Epithelial cell of esophagus (primary cell): ENCODE measurements around the gene CFAP61.
"Not testable (repeated sequence)": the region's sequence is repeated elsewhere in the genome, so short reads cannot be mapped to it uniquely, and the experiment has no call there.

ENCODE experiments used
- DNase-seq: peaks from one replicate; pipeline ENCODE4 v3.0.0; 2010; ENCODE audit warnings: low read depth
- H3K4me3 ChIP-seq: 2 replicates; pipeline ENCODE4 v1.5.1; 2011; ENCODE audit warnings: mild to moderate bottlenecking, low read length, control low read depth
- CTCF ChIP-seq: IDR thresholded peaks from 2 replicates; pipeline ENCODE4 v1.5.1; 2011; ENCODE audit warnings: low read depth, mild to moderate bottlenecking, low read length, control low read depth, inconsistent platforms; ENCODE audit not compliant: insufficient read depth; ENCODE audit errors: missing control alignments

The CFAP61 gene

GRCh38 chr20:20052074-20052970 is at the start of gene CFAP61, which contains the start of gene CRNKL1:
Gene CFAP61, plus strand, starts transcription at chr20:20052532. Its CDS starts 4,122 bp downstream, at chr20:20056654.
Gene CRNKL1, minus strand, starts transcription at chr20:20052466. Its CDS starts 124 bp downstream, at chr20:20052342.
- no peak for TF ChIP-seq CTCF
- H3K4me3 ChIP-seq, result peak within 1 kb of the TSS; percentile 66
- DNase-seq, result peak; percentile 97

- no peak overlapping the region for H3K4me3 ChIP-seq
- TF ChIP-seq CTCF, result no peak
- DNase-seq, result peak; percentile 63
These were observed 49.0 kb upstream of the CFAP61 start for GRCh38 chr20:20003031-20003954.

GRCh38 chr20:20003955-20004322 is 48.4 kb upstream of the CFAP61 start:
- not testable (repeated sequence) for H3K4me3 ChIP-seq, DNase-seq

GRCh38 chr20:20005342-20005741 is 47.0 kb upstream of the CFAP61 start:
- no peak overlapping the region for H3K4me3 ChIP-seq
- no peak for DNase-seq
- no peak for TF ChIP-seq CTCF

GRCh38 chr20:20009784-20010253 is 42.5 kb upstream of the CFAP61 start:
- no peak for DNase-seq
- TF ChIP-seq CTCF, result no peak
- H3K4me3 ChIP-seq, result no peak overlapping the region

- no peak for DNase-seq
- no peak for TF ChIP-seq CTCF
- no peak overlapping the region for H3K4me3 ChIP-seq
These were observed 41.5 kb upstream of the CFAP61 start for GRCh38 chr20:20010639-20011500.

- DNase-seq, result no peak
- TF ChIP-seq CTCF, result no peak
- H3K4me3 ChIP-seq, result no peak overlapping the region
These were observed 39.8 kb upstream of the CFAP61 start for GRCh38 chr20:20012541-20012940.
